ENCODE measurements around the gene CCDC24. TPM values are rescaled to one million over a fixed set of nuclear protein-coding genes. Genes with fewer than 3 reads are reported as not detected.

CCDC24 gene
- total and polyA plus RNA-seq, 2 of the 13 experiments (the other 11 are each of a cell fraction or from before 2014, with no cell fraction given): 1.4 to 2.9 TPM

DNA sequence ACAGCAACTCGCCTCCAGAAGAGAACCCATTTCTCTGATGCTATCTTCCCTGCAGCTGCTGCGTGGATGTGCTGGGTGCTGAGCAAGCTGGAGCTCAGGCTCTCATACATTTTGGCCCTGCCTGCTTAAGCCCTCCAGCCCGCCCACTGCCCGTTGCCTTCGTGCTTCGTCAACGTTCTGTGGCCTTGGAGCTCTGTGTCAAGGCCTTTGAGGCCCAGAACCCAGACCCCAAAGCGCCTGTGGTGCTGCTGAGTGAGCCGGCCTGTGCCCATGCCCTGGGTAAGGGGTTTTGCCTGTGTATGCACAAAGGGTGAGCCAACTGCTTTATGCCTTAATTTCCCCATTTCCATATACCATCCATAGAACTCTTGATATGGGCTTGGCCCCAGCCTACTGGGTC is 20.5 kb upstream of the CCDC24 start (continued):
- TF ChIP-seq, protein P1, sequence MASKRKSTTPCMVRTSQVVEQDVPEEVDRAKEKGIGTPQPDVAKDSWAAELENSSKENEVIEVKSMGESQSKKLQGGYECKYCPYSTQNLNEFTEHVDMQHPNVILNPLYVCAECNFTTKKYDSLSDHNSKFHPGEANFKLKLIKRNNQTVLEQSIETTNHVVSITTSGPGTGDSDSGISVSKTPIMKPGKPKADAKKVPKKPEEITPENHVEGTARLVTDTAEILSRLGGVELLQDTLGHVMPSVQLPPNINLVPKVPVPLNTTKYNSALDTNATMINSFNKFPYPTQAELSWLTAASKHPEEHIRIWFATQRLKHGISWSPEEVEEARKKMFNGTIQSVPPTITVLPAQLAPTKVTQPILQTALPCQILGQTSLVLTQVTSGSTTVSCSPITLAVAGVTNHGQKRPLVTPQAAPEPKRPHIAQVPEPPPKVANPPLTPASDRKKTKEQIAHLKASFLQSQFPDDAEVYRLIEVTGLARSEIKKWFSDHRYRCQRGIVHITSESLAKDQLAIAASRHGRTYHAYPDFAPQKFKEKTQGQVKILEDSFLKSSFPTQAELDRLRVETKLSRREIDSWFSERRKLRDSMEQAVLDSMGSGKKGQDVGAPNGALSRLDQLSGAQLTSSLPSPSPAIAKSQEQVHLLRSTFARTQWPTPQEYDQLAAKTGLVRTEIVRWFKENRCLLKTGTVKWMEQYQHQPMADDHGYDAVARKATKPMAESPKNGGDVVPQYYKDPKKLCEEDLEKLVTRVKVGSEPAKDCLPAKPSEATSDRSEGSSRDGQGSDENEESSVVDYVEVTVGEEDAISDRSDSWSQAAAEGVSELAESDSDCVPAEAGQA (IDR thresholded peaks at IDR 0.05; ENCODE audit: low read depth): no peak
- TF ChIP-seq, protein P1 (CRISPR knock-in tag; IDR thresholded peaks at IDR 0.05; ENCODE audit: borderline replicate concordance): no peak
- TF ChIP-seq ZFYVE20 (CRISPR knock-in tag; IDR thresholded peaks at IDR 0.05; ENCODE audit: borderline replicate concordance, low read depth) (no peak), ARID2 (CRISPR knock-in tag; IDR thresholded peaks at IDR 0.05; ENCODE audit: borderline replicate concordance) (no peak), MZF1 (CRISPR knock-in tag; IDR thresholded peaks at IDR 0.05; ENCODE audit: borderline replicate concordance) (no peak), ZNF724P (CRISPR knock-in tag; IDR thresholded peaks at IDR 0.05; ENCODE audit: borderline replicate concordance) (no peak), ZNF598 (CRISPR knock-in tag; IDR thresholded peaks at IDR 0.05; ENCODE audit: borderline replicate concordance) (no peak), ZNF124 (CRISPR knock-in tag; IDR thresholded peaks at IDR 0.05) (no peak), NR2F1 (CRISPR knock-in tag; IDR thresholded peaks at IDR 0.05) (no peak)
- TF ChIP-seq, protein P2, sequence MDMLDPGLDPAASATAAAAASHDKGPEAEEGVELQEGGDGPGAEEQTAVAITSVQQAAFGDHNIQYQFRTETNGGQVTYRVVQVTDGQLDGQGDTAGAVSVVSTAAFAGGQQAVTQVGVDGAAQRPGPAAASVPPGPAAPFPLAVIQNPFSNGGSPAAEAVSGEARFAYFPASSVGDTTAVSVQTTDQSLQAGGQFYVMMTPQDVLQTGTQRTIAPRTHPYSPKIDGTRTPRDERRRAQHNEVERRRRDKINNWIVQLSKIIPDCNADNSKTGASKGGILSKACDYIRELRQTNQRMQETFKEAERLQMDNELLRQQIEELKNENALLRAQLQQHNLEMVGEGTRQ (IDR thresholded peaks at IDR 0.05; ENCODE audit: low read depth, low read length): no peak
- TF ChIP-seq, protein P2 (CRISPR knock-in tag; IDR thresholded peaks at IDR 0.05; ENCODE audit: borderline replicate concordance): no peak

Data from HepG2 (cell line).